Right lobe of liver (tissue), 4 donors: ENCODE data around the gene TSPAN33.

Experiments
- CTCF ChIP-seq, 4 donors: fragments of 200-600 bp in 3 of 4; fragments of 450-650 bp in 1 of 4; IDR thresholded peaks; one replicate each; pipeline versions ENCODE4 v1.5.1 to v1.8.0; 2016 to 2022; ENCODE audit warnings: antibody characterized with exemption in 4 of 4, mild to moderate bottlenecking in 2 of 4
- POLR2A ChIP-seq: fragments of 450-650 bp; IDR thresholded peaks from one replicate; pipeline ENCODE4 v1.6.1; 2017; ENCODE audit warnings: antibody characterized with exemption, mild to moderate bottlenecking
- donor health status: DM: no; HTN: no; CAD: no.
- donor health status: DM: no; HTN: no; CAD: no.
- donor health status: DM: no; HTN: yes; CAD: no.

- TF ChIP-seq POLR2A: no peak
- no peak for TF ChIP-seq CTCF (IDR thresholded peaks at IDR 0.05)
These were observed 43.3 kb downstream of the TSPAN33 start for GRCh38 chr7:129187681-129188371.
